ENCODE measurements around the gene PPP1R3D. TPM values are rescaled to one million over a fixed set of nuclear protein-coding genes. Genes with fewer than 3 reads are reported as not detected.
A peak's percentile ranks its signal among the peaks of the same experiment; 100 is the strongest.

PPP1R3D gene
- total RNA-seq, 1 donor from 2014 or later, result 7.1 TPM

DNA sequence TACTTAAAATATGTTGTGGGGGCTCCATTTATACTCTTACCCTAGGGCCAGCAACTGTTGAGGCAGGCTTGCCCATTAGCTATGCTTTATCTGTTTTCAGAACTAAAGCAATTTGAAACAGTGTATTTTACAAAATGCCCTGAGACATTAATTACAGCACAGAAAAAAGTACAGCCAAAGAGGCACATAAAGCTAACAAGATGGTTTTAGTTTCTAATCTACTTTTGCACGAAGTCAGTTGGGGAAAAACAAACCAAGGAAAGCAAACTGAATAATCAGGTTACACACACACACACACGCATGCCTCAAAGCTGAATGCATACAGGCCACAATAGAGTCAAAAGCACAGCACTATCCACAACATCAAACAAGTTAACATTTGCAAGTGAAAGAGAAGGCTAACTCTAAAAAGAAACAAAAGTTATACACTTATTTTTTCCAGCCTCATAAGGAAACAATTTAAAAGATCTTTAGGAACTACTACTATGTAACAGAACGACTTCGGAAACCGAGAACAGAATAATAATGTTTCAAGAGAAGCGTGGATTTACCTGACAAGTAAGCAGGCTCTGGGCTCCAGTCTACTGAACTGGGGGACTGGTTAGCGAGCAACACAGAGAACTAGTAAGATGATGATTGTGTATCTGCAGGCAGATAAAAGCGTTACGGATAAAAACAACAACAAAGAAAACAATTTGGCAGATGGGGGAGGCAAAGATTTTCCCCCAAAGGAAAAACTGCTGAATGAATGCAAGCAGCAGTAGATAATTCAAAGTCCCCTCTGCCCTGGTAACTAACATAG, 8.4 kb downstream of the PPP1R3D start:
- DNase-seq (no peak), ATAC-seq (ENCODE audit: low read depth) (no peak)
- peak overlapping the region; percentile 48 for H3K4me3 Mint-ChIP-seq
- no peak overlapping the region for H3K27ac Mint-ChIP-seq
- H3K4me1 Mint-ChIP-seq, result peaks cover 7% of the 10 kb centered on the region
- no peaks in the 10 kb centered on the region for H3K9me3 Mint-ChIP-seq
- POLR2A ChIA-PET, result no interaction called here
- peaks cover 3% of the 10 kb centered on the region for H3K27me3 Mint-ChIP-seq
- CTCF ChIA-PET, result no interaction called here
- TF ChIP-seq, protein P1, sequence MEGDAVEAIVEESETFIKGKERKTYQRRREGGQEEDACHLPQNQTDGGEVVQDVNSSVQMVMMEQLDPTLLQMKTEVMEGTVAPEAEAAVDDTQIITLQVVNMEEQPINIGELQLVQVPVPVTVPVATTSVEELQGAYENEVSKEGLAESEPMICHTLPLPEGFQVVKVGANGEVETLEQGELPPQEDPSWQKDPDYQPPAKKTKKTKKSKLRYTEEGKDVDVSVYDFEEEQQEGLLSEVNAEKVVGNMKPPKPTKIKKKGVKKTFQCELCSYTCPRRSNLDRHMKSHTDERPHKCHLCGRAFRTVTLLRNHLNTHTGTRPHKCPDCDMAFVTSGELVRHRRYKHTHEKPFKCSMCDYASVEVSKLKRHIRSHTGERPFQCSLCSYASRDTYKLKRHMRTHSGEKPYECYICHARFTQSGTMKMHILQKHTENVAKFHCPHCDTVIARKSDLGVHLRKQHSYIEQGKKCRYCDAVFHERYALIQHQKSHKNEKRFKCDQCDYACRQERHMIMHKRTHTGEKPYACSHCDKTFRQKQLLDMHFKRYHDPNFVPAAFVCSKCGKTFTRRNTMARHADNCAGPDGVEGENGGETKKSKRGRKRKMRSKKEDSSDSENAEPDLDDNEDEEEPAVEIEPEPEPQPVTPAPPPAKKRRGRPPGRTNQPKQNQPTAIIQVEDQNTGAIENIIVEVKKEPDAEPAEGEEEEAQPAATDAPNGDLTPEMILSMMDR (IDR thresholded peaks at IDR 0.05), result no peak
- peaks cover 4% of the 10 kb centered on the region for H3K36me3 Mint-ChIP-seq (ENCODE audit: low read depth)
- intact Hi-C loops (cut with micrococcal nuclease), result no loop called here

DNA sequence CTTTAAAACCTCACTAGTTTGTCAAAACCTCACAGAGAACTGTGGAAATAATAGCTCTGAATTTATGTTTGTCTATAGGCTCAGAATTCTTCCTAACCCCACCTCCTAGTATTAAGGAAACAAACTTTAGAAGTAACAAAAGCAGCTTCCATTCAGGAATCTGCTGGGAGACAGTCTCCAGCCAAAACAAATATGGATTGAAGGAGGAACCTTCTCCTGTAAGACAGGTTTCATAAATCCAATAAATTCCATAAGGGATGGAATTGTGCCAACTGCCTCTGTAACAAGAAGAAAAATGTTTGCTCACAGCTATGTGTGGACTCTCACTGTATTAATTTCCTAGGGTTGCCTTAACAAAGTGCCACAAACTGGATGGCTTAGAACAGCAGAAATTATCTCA, 14.2 kb downstream of the PPP1R3D start:
- H3K9me3 Mint-ChIP-seq, result no peaks in the 10 kb centered on the region
- DNase-seq (no peak), ATAC-seq (ENCODE audit: low read depth) (no peak)
- intact Hi-C loops (cut with micrococcal nuclease), result no loop called here
- no peak overlapping the region for H3K27ac Mint-ChIP-seq
- CTCF ChIA-PET, result no interaction called here
- POLR2A ChIA-PET, result no interaction called here
- TF ChIP-seq, protein P1 (IDR thresholded peaks at IDR 0.05), result no peak
- H3K4me1 Mint-ChIP-seq, result no peaks in the 10 kb centered on the region
- H3K36me3 Mint-ChIP-seq (ENCODE audit: low read depth), result no peaks in the 10 kb centered on the region
- H3K4me3 Mint-ChIP-seq, result no peak overlapping the region
- H3K27me3 Mint-ChIP-seq, result peaks cover 4% of the 10 kb centered on the region

DNA sequence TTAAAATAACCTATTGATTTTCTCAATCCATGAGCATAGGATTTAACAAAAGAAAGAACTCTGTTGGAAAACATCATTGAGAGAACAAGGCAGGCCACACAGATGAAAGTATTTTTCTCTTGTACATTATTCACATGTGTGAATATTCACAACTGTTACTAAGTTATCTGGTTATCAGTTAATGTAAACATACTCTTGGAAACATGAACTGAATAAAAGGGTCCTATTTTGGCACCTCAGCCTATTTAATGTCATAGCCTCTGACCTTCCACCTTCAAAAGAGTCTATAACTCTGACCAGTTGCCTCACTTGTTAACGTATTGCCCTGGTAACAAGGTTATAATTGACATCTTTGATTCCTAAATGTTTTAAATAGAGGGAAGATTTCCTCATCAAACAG, 14.7 kb downstream of the PPP1R3D start:
- DNase-seq, result no peak
- intact Hi-C loops (cut with micrococcal nuclease), result no loop called here
- H3K4me1 Mint-ChIP-seq, result no peaks in the 10 kb centered on the region
- ChIA-PET POLR2A (no interaction called here), CTCF (no interaction called here)
- no peaks in the 10 kb centered on the region for H3K36me3 Mint-ChIP-seq (ENCODE audit: low read depth)
- no peaks in the 10 kb centered on the region for H3K9me3 Mint-ChIP-seq
- ATAC-seq (ENCODE audit: low read depth), result no peak
- peaks cover 4% of the 10 kb centered on the region for H3K27me3 Mint-ChIP-seq
- TF ChIP-seq, protein P1 (IDR thresholded peaks at IDR 0.05), result no peak
- no peak overlapping the region for H3K4me3 Mint-ChIP-seq
- H3K27ac Mint-ChIP-seq, result no peak overlapping the region

DNA sequence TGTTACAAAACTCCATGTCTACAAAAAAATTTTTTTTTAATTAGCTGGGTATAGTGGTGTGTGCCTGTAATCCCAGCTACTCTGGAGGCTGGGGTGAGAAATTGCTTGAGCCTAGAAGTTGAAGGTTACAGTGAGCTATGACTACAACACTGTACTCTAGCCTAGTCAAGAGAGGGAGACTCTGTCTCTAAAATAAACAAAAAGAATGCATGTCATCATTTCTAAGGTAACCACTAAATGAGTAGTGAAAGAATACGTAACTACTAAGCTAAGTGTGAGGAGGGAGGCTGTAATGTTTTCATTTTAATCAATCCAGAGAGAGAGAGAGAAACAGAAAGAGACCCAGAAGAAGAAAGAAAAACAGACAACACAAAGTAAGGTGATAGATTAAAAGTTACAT, 16.6 kb downstream of the PPP1R3D start:
- H3K27me3 Mint-ChIP-seq, result peaks cover 4% of the 10 kb centered on the region
- no peak for DNase-seq
- no peaks in the 10 kb centered on the region for H3K36me3 Mint-ChIP-seq (ENCODE audit: low read depth)
- intact Hi-C loops (cut with micrococcal nuclease), result no loop called here
- no peaks in the 10 kb centered on the region for H3K9me3 Mint-ChIP-seq
- no peak overlapping the region for H3K4me3 Mint-ChIP-seq
- POLR2A ChIA-PET, result no interaction called here
- no peaks in the 10 kb centered on the region for H3K4me1 Mint-ChIP-seq
- CTCF ChIA-PET, result no interaction called here
- ATAC-seq (ENCODE audit: low read depth), result no peak
- H3K27ac Mint-ChIP-seq, result no peak overlapping the region
- TF ChIP-seq, protein P1 (IDR thresholded peaks at IDR 0.05), result no peak

DNA sequence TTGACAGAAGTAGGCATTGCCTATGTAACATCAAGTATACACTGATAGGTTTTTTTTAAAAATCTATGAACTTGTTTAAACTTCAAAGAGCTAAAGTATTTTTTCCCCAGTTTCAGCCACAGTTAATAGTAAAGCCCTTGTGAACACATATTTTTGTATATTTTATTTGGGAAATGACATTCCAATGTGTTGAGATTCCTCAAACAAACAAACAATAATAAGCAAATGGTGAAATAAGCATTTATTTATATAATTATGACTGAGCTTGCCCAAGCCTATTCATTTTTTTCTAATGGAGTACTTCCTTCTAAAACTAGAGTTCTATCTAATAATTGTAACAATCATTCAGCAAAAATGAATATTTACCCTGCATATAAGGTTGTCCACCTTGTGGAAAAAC, 19.2 kb downstream of the PPP1R3D start:
- intact Hi-C loops (cut with micrococcal nuclease), result no loop called here
- Mint-ChIP-seq H3K4me3 (no peak overlapping the region), H3K36me3 (ENCODE audit: low read depth) (no peaks in the 10 kb centered on the region), H3K27ac (no peak overlapping the region), H3K27me3 (peaks cover 4% of the 10 kb centered on the region), H3K9me3 (no peaks in the 10 kb centered on the region), H3K4me1 (no peaks in the 10 kb centered on the region)
- ChIA-PET CTCF (no interaction called here), POLR2A (no interaction called here)
- TF ChIP-seq, protein P1 (IDR thresholded peaks at IDR 0.05), result no peak
- DNase-seq (no peak), ATAC-seq (ENCODE audit: low read depth) (no peak)
